Hematopoietic multipotent progenitor cell (in vitro differentiated cells): ENCODE data around the gene CTSE. TPM values are rescaled to one million over a fixed set of nuclear protein-coding genes. Genes with fewer than 3 reads are reported as not detected.

Experiments
- DNase-seq, 3 donors: peaks; one replicate each; pipeline ENCODE4 v3.0.0-alpha.2; 2011 to 2015; ENCODE audit warnings: low read depth in 2 of 3, low spot score in 2 of 3
- total RNA-seq: library from RNA; depleted of rRNA; stranded (reverse); fragments of >200 nt; gene quantifications from one replicate; pipeline ENCODE4 v1.2.3, GENCODE V29; 2012

CTSE gene
- total RNA-seq, 1 donor, result under 0.01 TPM

- no peak for DNase-seq
Observed at GRCh38 chr1:205994346-205994745, 29.3 kb downstream of the CTSE start.

GRCh38 chr1:205993068-205993467 is 30.6 kb downstream of the CTSE start:
- DNase-seq, result no peak

- no peak for DNase-seq
Observed at GRCh38 chr1:205992218-205992882, 31.3 kb downstream of the CTSE start.

- DNase-seq, result no peak
Observed at GRCh38 chr1:205991237-205991636, 32.5 kb downstream of the CTSE start.

- no peak for DNase-seq
Observed at GRCh38 chr1:205990226-205990625, 33.5 kb downstream of the CTSE start.

- DNase-seq, result no peak
Observed at GRCh38 chr1:205989786-205990185, 33.9 kb downstream of the CTSE start.

GRCh38 chr1:205988585-205988995 is 35.1 kb downstream of the CTSE start:
- no peak for DNase-seq

GRCh38 chr1:205986861-205987260 is 36.8 kb downstream of the CTSE start:
- no peak for DNase-seq

GRCh38 chr1:205986292-205986691 is 37.4 kb downstream of the CTSE start:
- no peak for DNase-seq

- DNase-seq, result no peak
Observed at GRCh38 chr1:205985330-205986005, 38.2 kb downstream of the CTSE start.

GRCh38 chr1:205983925-205984725 is 39.6 kb downstream of the CTSE start:
- peak in 2 of 3 donors; percentile 41 to 67 for DNase-seq

- no peak for DNase-seq
Observed at GRCh38 chr1:205981257-205981656, 42.4 kb downstream of the CTSE start.

GRCh38 chr1:205980237-205980870 is 43.3 kb downstream of the CTSE start:
- DNase-seq, result no peak

GRCh38 chr1:205979301-205979700 is 44.4 kb downstream of the CTSE start:
- no peak for DNase-seq

- DNase-seq, result no peak
Observed at GRCh38 chr1:205978676-205979075, 45.0 kb downstream of the CTSE start.

- DNase-seq, result peak; percentile 62 to 85 (median 76)
Observed at GRCh38 chr1:205977402-205978014, 46.2 kb downstream of the CTSE start.

- no peak for DNase-seq
Observed at GRCh38 chr1:205976708-205977401, 46.8 kb downstream of the CTSE start.

GRCh38 chr1:205976036-205976435 is 47.7 kb downstream of the CTSE start:
- DNase-seq, result no peak

GRCh38 chr1:205975387-205975998 is 48.2 kb downstream of the CTSE start:
- DNase-seq, result no peak

- DNase-seq, result no peak
Observed at GRCh38 chr1:205974712-205975111, 49.0 kb downstream of the CTSE start.
